GM21367 (cell line): Measurements from ENCODE around the gene ENDOU.

ENCODE experiments used
- ATAC-seq: cut with Tn5 transposase; IDR thresholded peaks from one replicate; pipeline ENCODE4 v1.9.1; 2021; ENCODE audit not compliant: unreplicated experiment

Gene ENDOU

GRCh38 chr12:47725091-47725772 lies at the start of gene ENDOU:
Gene ENDOU, minus strand, starts transcription at chr12:47725490. Its CDS starts 77 bp downstream, at chr12:47725413.
- ATAC-seq = no peak

GRCh38 chr12:47774663-47775062 lies 49.4 kb upstream of the ENDOU start:
- no peak for ATAC-seq

GRCh38 chr12:47773858-47774580 lies 48.7 kb upstream of the ENDOU start:
- ATAC-seq = no peak

GRCh38 chr12:47773062-47773857 lies 48.0 kb upstream of the ENDOU start, which contains the start of gene SLC48A1:
Gene SLC48A1, plus strand, starts transcription at chr12:47773238. Its CDS starts 67 bp downstream, at chr12:47773305.
- peak; percentile 70 for ATAC-seq

- ATAC-seq = no peak
These were observed 47.4 kb upstream of the ENDOU start for GRCh38 chr12:47772738-47773061.

- ATAC-seq = no peak
These were observed 46.9 kb upstream of the ENDOU start for GRCh38 chr12:47772094-47772660.

GRCh38 chr12:47771304-47771703 lies 46.0 kb upstream of the ENDOU start:
- no peak for ATAC-seq

GRCh38 chr12:47770086-47770726 lies 44.9 kb upstream of the ENDOU start:
- ATAC-seq = no peak

GRCh38 chr12:47769234-47770085 lies 44.2 kb upstream of the ENDOU start:
- ATAC-seq = no peak

- no peak for ATAC-seq
These were observed 43.1 kb upstream of the ENDOU start for GRCh38 chr12:47768323-47768811.

GRCh38 chr12:47767216-47767724 lies 42.0 kb upstream of the ENDOU start:
- ATAC-seq = no peak

GRCh38 chr12:47766502-47767215 lies 41.4 kb upstream of the ENDOU start:
- ATAC-seq = no peak

- ATAC-seq = no peak
These were observed 38.4 kb upstream of the ENDOU start for GRCh38 chr12:47763481-47764346.

- ATAC-seq = no peak
These were observed 37.7 kb upstream of the ENDOU start for GRCh38 chr12:47762850-47763465.

GRCh38 chr12:47758834-47759690 lies 33.8 kb upstream of the ENDOU start, which contains the start of gene RAPGEF3:
Gene RAPGEF3, minus strand, starts transcription at chr12:47758880. Its CDS starts 324 bp downstream, at chr12:47758556.
- no peak for ATAC-seq

GRCh38 chr12:47758584-47758833 lies 33.2 kb upstream of the ENDOU start:
- ATAC-seq = no peak
